Dermis blood vessel endothelial cell (primary cell): ENCODE data around the gene COA1. TPM values are rescaled to one million over a fixed set of nuclear protein-coding genes. Genes with fewer than 3 reads are reported as not detected.

Experiments
- DNase-seq: peaks from one replicate; pipeline ENCODE4 v3.0.0; 2010
- total RNA-seq: library from RNA; depleted of rRNA; stranded (reverse); fragments of >200 nt; gene quantifications from 2 replicates; pipeline ENCODE4 v1.2.3, GENCODE V29; 2014

COA1 gene
- total RNA-seq, 1 donor from 2014 or later = 47.3 TPM

GRCh38 chr7:43589728-43590127, 139.6 kb downstream of the COA1 start:
- DNase-seq = no peak

Other genes with a start within 250 kb of the COA1 start
- 70.1 and 88.7 TPM in 2 replicates for gene STK17A, start 146.4 kb downstream of the COA1 start, total RNA-seq
- gene BLVRA, start 29.2 kb upstream of the COA1 start, total RNA-seq = 22.8 and 32.0 TPM in 2 replicates
- 56.5 and 88.3 TPM in 2 replicates for gene MRPS24, start 140.0 kb upstream of the COA1 start, total RNA-seq
- 27.5 and 34.2 TPM in 2 replicates for gene URGCP, start 177.1 kb upstream of the COA1 start, total RNA-seq
- gene UBE2D4, start 196.9 kb upstream of the COA1 start, total RNA-seq = 6.1 and 9.5 TPM in 2 replicates